Endometrial microvascular endothelial cells (primary cell): ENCODE results near the gene R3HDM2. TPM values are rescaled to one million over a fixed set of nuclear protein-coding genes. Genes with fewer than 3 reads are reported as not detected.

Experiments
- in situ Hi-C: cut with HindIII; loops from 2 replicates; pipeline ENCODE4 v1.10.0; 2017; ENCODE audit warnings: low sequenced_read_pairs, low pct_unique_long_range_greater_than_20kb; ENCODE audit errors: inconsistent ontology term
- total RNA-seq: library from RNA; depleted of rRNA; stranded (reverse); fragments of >200 nt; gene quantifications from one replicate; pipeline ENCODE4 v1.2.3, GENCODE V29; 2015; ENCODE audit errors: inconsistent ontology term

Gene R3HDM2
- 16.8 TPM for total RNA-seq

DNA sequence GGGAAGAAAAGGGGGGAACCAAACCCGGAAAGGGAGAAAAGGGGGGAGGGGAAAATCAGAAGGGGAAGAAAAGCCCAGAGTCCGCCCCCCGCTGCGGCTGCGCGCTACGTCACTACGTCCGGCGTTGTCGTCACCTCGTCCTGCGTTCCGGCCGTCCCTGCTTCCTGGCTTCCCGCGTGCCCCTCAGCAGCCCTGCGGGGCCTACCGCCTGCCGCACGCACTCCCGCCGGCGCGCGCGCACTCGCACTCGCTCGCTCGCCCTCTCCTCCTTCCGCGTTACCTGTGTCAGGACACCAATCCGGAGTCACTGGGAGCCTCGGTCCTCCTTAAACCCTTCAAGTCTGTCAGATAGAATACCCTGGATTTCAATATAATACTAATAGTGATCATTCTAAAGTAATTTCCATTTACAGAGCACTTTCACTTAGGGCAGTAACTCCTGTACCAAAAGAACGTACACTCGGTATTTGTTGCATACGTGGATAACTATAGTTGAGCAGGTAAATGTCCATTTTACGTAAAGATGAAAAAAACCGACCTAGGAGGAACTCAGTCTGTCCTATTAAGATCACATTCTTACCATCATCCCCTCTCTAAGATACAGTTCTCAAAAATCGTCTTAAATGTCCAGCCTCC, at the start of gene R3HDM2:
R3HDM2 (minus strand) TSS at position 113 of the 636 bp plus-strand sequence. CDS start 120,615 bp downstream, outside the sequence.
- in situ Hi-C loops = no loop called here

DNA sequence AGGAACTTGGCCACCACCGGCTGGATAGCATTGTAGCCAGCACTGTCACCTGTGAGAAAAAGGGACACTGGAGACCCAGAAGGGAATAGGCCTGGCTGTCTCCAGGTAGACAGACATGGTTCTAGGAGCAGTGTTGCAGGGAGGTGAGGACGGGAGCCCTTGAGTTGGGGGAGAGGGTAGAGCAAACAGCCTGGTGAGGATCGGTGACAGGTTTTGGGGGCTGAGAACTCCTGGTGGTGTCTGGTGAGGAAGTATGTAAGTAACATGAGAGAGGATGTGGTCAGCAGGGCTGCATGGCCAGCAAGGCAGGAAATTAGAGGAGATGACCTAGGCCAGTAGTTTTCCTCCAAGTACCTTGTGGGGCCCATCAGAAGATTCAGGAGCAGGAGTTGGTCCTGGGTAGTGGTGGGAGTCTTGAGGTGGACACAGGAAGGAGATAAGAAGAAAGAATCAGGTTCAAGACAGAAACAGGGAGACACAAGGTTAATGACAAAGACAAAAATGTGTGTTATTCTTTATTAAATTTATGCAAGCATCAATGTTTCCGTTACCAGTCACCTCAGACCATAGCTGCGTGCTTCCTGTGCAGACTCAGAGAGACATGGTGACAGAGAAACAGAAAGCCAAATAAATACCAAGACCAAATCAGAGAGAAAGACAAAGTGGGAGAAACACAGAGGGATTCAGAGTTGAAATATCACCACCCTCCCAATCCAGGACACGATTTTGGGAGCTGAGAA, 48.7 kb upstream of the R3HDM2 start, which contains the start of gene ARHGAP9:
ARHGAP9 (minus strand) TSS at position 491 of the 740 bp plus-strand sequence; CDS start at position 31, 460 bp downstream.
- in situ Hi-C loops = no loop called here

DNA sequence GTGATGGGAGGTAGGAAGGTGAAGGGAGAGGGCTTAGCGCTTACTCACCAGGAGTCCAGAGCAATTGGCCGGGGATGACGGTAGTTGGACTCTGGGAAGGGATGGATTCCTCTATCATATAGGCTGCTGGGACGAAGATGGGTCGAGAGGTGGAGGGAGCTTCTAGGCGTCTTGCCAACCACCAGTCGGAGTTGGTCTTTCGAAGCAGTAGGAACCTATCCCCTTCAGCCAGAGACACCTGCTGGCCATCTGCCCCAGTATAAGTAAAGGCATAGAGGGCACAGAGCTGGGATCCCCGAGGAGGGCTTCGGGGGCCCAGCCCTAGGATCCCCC, 48.2 kb upstream of the R3HDM2 start:
- in situ Hi-C loops = no loop called here

DNA sequence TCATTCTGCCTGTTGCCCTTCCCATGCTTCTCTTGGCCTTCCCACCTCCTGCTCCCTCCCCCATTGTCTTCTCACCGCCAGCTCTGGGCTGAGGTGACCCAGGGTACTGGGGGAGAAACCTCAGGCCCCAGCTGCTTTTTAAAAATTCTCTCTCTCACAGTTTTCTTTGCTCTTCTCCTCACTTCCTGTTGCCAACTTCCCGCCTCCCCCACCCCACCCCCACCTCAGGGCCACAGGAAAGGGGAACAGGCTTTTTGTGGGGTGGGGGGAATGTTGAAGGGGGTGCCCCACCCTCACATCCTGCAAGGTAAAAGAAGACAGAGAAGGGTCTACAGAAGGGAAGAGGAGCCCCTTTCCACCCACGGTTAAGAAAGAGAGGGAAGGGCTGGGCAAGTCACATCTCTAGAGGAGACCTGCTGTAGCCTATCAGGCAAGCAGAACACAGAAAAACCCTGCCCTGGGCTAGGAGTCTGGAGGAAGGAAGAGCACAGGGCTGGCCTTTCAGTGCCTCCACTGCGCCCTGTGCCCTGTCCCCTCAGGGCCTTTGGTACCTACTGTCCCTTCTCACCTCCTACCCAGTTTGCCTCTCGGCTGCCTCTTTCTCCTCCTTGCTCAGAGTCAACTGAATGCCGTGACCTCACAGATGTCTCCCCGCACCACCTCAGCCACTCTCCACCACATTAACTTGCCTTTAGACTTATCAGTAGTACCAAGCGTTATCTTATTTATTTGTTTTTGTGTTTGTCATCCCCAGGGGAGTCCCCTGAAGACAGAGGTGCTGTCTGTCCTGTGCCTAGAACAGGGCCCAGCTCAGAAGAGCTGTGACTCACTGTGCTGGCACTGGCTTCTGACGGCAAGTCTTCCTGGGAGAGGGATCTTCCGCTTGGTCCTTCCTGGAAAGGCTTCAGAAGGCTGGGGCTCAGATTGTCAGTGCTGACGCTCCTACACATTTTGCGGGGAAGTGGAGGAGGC, 47.2 kb upstream of the R3HDM2 start:
- in situ Hi-C loops = no loop called here

DNA sequence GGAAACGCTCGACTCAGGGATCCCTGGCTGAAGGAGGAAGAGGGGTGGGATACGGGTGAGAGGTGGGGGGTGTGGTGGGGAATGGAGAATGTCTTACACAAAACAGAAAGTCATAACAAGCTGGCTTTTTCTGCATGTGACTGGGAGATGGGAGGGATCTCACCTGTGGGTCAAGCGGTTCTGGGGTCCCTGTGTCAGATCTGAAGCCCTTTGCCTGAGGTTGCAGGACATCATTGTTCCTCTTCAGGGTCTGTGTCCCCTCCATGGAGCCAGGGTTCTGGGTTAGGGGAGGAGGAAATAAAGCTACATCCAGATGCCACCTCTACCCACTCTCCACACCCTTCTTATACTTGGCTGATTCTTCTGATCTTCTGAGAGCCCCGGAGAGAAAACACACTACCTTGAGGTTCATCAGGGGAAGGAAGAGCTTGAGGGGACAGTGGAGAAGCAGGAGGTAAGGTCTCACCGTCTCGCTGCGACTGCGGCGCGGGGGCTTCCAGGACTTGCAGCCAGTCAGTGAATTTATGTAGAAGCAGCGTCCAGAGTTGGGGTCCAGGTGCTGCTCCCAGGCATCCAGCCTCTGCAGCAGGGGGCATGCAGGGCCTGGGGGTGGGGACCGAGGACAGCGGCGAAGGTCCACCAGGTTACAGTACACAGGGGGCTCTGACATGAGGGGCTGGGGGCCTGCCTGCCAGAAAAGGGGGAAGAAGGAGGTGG, 46.3 kb upstream of the R3HDM2 start:
- in situ Hi-C loops = no loop called here

DNA sequence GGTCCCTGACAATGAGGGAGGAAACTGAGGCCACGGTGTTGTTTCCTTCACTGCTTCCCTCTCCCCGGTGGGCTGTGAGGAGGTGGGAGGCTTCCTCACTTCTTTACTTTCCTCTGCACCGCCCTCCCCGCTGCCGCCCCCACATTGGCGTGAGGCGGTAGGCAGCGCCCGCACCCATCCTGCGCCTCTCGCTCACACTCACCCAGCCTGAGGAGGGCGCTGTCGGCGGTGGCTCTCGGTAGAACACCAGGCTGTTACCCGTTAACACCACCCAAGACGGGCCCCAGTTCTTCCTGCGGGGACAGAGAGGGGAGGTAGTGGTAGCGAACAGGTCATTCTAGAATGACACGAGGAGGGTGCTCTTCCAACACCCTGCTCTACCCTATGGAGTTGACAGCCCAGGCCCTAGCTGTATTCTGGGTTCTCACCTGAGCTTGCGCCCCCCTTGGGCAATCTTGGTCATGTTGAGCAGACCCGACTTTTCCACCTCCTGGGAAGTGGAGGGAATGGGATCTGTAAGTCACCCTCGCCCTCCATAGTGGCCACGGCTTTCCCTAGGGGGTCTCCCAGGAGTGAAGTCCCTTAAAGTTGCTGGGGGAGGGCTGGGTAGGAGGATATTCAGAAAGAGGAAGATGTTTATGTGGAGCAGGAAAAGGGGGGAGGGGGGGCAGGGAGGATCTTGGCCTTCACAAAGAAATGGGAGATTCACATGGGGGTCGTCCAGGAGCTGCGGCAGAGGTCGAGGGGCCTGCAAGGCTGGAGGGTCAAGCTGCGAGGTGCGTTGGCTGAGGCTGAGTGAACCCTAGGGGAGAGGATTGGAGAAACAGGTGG, 45.5 kb upstream of the R3HDM2 start:
- in situ Hi-C loops = no loop called here

DNA sequence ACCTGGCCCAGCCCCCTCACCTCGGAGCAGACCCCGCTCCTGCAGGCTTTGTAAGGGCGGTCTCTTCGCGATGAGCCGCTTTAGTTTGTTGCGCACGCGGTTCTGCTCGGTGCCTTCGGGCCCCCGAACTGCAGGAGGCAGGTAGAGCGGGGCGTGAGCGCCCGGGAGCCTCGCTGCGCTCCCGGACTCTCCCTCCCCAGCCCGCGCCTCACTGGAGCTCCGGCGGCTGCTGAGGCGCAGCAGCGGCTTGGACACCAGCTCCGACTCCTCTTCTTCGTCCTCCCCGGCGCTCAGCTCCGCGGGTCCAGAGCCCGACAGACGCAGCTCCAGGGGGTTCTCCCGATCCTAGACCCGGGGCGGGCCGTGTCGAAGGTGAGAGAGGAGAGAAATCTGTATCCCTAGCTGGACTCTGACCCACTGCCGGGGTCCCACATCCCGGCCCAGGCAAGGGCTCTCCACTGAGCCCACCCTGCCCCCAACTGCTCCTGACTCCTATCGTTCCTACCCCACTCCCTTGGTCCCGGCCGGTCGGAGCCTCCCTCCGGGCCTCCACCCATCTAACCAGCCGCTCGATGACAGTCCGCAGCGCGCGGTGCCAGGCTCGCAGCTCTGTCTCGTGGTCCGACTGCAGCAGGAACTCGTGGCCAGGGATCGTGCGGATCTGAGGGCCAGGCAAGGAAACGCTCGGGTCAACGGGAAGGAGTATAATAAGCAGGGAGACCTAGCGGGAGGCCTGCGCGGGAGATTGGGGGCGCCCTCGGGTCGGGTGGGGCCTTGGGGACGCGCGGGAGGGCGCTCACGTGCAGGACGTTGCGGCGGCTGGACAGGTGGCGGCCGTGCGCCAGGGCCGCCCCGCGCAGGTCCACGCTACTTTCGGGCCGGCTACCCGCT, 44.7 kb upstream of the R3HDM2 start:
- in situ Hi-C loops = no loop called here

DNA sequence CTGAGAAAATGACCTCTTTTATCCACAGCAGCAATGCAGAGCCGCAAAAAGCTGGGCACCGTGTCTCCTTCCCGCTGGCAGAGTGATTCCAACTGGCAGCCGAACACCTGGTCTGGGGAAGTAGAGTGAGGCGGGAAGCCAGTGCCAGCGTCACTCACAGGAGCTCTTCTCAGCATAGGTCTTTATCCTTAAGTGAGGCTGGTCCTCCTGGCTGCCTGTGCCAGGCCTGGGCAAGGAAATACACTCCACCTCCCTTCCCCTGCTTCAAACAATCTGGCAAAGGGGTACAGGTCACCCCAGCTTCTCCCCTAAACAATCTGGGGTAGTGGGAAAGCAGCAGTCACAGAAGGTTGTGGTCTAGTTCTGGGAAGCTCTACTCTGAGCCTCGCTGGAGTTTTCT, 44.0 kb upstream of the R3HDM2 start:
- in situ Hi-C loops = no loop called here

DNA sequence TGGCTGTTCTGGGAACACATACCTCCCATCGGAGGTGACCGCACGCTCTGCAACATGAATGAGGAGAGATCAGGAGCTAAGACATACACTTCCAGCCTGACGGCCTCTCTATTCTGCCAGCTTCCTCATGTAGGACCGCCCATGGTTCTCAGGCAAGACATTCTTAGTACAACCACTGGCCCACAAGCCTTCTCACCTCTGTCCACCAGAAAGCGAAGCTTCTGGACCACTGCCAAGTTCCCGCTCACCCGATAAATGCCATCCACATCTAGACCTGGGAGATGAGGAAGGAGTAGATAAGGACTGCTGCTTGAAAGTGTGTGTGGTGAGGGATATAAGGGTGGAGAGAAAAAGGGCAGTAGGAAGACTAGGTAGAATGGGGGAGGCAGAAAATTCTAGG, 43.6 kb upstream of the R3HDM2 start:
- in situ Hi-C loops = no loop called here

DNA sequence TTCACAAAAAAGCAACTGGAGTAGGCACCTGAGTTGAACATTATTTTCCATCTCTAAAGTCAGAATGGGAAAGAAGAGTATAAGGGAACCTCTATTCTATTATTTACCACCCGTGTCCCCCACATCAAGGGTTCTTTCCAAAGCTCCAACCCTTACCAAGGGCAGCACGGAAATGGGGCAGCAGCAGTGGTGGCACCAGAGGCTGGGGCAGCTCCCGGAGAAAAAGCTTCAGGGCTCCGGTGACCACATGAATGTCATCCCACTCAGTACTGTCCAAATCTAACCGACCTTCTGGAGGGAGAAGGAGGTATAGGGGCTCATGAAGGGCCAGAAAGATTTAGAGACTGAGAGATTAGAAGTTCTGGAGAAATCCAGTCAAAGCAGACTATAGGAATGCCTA, 43.0 kb upstream of the R3HDM2 start:
- in situ Hi-C loops = no loop called here

DNA sequence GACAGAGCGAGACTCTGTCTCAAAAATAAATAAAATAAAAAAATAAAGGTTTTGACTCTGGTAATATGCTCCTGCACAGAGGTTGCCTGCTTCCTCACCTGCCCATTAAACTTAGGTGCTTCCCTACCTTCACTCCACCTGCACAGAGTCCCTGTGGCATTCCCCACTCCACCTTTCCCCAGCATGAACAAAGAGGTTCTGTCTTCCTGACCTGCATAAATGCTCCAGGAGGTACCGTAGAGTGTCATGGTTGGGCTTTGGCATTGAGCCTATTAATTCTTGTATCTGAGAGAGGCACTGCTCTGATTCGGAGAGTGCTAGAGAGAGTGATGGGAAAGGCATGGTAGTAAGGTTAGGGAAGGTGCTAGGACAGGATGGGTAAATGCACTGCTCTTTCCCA, 42.5 kb upstream of the R3HDM2 start:
- in situ Hi-C loops = no loop called here

DNA sequence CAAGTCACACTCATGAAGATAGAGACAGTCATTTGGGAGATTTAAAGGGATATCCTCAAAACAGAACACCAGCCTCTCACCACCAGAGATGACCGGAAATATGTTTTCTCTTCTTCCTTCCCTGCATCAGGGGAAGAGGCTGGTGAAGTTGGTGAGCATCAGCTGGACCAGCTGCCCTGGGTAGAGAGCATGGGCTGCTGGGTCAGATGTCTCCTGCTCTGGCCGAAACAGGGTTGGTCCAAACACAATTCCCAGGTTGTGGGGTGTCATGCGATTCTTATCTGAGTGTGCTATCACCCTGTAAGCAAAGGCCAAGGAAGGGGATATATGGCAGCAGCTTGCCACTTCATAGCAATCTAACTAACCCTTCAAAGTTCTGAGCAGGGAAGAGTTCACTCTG, 41.5 kb upstream of the R3HDM2 start:
- in situ Hi-C loops = no loop called here

DNA sequence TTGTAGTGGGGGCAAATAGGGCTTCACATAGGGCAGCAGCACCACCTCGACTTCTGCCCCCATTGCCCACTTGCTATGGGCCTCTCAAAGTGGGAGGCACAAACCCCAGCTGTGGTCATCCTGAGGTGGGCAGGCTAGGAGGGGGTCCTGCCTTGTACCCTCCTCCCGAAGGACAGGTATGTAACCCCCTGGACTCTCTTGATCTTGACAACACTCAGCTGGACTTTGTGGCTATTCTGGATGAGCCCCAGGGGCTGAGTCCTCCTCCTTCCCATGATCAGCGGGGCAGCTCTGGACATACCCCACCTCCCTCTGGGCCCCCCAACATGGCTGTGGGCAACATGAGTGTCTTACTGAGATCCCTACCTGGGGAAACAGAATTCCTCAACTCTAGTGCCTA, 40.8 kb upstream of the R3HDM2 start:
- in situ Hi-C loops = no loop called here

DNA sequence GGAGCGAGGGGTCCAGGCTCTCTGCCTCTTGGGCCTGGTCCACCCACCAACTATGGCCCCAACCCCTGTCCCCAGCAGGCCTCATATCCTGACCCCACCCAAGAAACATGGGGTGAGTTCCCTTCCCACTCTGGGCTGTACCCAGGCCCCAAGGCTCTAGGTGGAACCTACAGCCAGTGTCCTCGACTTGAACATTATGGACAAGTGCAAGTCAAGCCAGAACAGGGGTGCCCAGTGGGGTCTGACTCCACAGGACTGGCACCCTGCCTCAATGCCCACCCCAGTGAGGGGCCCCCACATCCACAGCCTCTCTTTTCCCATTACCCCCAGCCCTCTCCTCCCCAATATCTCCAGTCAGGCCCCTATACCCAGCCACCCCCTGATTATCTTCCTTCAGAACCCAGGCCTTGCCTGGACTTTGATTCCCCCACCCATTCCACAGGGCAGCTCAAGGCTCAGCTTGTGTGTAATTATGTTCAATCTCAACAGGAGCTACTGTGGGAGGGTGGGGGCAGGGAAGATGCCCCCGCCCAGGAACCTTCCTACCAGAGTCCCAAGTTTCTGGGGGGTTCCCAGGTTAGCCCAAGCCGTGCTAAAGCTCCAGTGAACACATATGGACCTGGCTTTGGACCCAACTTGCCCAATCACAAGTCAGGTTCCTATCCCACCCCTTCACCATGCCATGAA, 40.3 kb upstream of the R3HDM2 start:
- in situ Hi-C loops = no loop called here

DNA sequence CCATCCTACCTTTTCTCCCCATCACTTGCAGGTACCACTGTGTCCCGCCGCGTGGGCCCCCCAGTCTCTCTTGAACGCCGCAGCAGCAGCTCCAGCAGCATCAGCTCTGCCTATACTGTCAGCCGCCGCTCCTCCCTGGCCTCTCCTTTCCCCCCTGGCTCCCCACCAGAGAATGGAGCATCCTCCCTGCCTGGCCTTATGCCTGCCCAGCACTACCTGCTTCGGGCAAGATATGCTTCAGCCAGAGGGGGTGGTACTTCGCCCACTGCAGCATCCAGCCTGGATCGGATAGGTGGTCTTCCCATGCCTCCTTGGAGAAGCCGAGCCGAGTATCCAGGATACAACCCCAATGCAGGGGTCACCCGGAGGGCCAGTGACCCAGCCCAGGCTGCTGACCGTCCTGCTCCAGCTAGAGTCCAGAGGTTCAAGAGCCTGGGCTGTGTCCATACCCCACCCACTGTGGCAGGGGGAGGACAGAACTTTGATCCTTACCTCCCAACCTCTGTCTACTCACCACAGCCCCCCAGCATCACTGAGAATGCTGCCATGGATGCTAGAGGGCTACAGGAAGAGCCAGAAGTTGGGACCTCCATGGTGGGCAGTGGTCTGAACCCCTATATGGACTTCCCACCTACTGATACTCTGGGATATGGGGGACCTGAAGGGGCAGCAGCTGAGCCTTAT, 39.6 kb upstream of the R3HDM2 start:
- in situ Hi-C loops = no loop called here
